GM19463 (cell line): Measurements from ENCODE around the gene TEFM.
"Not testable (repeated sequence)": the region's sequence is repeated elsewhere in the genome, so short reads cannot be mapped to it uniquely, and the experiment has no call there.

Experiments used
- ATAC-seq: cut with Tn5 transposase; IDR thresholded peaks from one replicate; pipeline ENCODE4 v1.9.1; 2021; ENCODE audit warnings: mild to moderate bottlenecking, moderate library complexity; ENCODE audit not compliant: unreplicated experiment

TEFM gene

DNA sequence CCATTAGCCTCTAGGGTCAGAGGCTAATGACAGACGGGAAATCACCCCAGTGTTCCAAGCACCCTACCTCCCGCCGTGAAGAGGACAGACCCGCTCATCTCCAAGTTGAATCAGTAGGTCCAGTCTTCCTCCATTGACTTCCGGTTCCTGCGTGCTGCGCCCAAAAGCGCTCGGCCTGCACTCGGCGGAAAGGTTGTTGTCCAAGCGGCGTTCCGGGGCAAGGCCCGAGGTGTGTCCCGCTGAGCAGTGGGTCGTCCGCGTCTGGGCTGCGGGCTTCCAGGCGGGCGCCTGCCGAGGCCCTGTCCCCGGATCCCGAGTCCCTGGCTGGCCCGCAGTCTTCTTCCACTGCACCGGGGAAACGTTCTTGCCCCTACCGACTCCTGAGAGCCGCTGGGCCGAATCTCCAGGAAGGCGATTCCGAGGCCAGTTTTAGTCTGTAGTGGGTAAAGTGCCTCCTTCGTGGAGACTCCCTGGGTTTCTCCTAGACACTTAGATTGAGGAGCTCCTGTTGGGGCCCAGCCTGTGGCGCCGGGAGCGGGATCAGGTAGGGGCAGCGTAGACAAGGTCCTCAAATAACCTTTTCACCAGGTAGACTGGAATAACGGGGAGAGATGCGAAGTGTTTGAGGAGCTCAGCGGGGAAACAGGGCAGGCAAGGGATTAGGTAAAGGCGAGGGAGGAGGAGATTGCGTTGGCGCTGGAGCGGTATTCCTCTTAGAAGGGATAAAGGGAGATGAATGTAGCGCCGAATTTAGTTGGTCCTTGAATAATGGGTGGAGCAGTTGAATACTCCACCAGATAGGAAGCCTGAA lies at the start of gene TEFM:
Gene TEFM, minus strand, starts transcription at position 138 of the 811 bp plus-strand sequence. Its CDS starts 40 bp downstream, at position 98.
- peak; percentile 91 for ATAC-seq

DNA sequence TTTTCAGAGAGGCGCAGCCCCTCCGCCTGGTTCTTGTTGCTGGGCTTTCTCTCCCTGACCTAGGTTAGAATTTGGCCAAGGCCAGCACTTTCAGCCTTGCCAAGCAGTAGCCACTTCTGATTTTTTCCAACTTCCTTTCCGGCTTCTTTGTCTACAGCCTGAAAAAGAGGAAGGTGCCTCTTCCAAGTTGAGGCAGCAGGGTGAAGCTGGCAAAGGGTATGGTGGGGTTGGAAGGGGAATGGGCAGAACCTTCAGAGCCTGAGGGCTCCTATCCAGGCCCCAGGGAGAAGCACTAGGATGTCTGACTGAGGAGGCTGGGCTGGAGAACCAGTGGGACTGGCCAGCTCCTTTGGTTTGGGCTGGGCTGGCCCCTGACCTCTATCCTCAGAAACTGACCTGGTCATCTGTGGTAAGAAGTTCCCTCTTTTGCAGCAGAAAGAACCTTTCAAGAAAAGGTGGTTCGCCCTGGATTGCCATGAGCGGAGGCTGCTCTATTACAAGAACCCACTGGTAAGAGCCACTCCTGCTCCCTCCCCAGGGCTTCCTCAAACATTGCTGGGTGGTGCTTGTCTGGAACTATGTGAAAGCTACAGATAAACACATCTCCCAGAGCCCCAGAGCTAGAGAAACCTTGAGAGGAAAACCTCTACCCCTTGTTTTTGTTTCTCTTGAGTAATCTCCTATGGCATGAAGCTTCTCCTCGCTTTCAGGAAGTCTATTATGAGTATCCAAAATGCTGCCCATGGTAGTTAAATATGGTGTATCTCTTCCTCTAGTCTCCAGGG lies 48.2 kb upstream of the TEFM start:
- ATAC-seq: no peak

DNA sequence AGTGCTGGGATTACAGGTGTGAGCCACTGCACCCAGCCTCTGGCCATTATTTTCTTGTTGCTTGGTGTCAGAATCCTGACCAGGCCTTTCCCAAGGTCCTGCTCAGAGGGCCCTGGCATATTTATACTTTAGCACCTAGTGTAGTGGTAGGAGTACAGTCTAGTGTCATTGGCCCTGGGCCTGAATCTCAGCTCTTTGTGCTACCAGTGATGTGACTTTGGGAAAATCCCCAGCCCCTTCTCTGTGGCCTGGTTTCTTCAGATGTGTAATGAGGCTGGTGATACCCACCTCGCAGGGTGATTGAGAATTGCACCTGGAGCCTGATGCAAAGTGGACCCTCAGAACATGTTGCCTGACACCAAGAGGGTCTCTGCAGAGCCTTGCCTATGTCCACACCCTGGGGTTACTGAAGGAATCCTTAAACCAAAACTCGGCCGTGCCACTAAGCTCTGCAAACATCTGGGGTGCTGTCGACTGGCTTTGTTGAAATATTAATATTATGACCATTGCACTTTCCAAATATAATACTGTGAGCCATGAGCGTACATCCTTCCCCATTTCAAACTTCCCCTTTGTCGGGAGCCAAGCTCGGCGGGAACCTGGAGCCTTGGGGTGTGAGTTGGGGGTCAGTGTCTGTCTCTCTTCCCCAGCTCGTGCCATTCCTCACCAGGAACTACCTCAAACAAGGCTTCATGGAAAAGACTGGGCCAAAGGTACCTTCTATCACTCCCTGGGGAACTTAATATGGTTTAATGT lies 46.8 kb upstream of the TEFM start:
- ATAC-seq: no peak

DNA sequence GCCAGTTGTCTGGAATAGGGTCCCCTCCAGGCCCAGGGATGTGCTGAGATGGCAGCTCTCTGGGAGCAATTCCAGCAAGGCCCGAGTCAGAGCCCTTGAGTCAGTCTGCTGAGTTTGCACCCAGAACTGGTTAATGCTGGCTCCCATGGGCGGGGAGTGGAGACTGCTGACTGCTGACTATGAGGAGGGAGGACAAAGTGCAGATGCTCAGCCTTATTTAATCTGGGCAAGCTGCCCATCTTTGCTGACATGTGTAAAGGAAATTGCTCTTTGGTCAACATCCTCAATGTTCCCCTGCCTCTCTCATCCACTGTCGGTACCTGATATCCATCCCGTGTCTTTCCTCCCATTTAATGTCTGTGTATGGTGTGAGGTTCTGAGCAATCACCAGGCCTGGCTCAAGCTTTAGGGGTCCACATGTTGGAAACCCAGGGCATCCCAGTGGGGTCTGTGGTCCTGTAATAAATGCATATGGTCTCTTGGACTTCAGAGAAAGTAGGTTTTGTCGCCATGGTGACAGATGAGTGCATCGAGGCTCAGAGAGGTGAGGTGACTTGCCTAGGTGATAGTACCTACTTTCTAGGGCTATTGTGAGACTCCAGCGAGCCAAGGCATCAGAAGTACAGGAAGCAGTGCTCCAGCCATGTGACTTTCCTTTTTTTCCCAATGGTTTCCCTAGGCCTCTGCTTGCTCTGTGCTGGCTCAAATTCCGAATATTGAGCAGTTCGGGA lies 44.8 kb upstream of the TEFM start:
- ATAC-seq: no peak

GRCh38 chr17:30950189-30950588 lies 44.2 kb upstream of the TEFM start:
- ATAC-seq: no peak

DNA sequence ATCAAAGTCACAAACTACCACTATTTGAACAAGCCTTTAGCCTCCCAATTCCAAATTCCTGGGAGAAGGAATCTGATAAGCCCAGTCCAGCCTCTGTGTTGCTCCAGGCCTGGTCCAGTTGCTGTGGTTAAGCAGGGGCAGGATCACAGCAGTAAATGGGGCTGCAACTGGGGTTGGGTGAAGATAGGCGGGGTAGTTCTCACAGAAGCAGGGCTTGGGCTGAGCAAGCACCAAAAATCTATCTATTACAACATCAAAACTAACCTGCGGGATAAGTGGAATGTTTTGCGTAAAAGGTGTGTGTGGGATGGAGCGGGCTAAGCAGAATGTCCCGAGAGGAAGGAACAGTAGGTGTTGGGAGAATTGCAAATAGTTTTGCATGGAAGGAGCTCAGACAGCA lies 41.8 kb upstream of the TEFM start:
- no peak for ATAC-seq

GRCh38 chr17:30942308-30943079 lies 36.5 kb upstream of the TEFM start:
- ATAC-seq: no peak

- no peak for ATAC-seq
These were observed 33.1 kb upstream of the TEFM start for GRCh38 chr17:30939051-30939689.

DNA sequence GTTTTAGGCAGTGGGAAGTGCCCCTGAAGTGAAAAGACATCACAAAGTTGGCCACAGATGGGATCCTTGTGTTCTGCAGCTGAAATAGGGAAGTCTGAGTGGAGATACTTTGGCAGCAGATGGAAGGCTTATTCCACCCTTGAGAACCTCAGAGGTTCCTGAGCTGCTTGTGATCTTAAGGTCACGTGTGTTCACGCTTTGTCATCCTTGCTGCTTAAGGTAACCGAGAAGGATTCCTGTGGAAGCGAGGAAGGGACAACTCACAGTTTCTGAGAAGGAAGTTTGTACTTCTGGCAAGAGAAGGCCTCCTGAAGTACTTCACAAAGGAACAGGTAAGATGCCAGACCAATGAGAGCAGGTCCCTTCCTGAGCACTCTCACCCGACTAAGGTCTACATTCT lies 27.9 kb upstream of the TEFM start:
- no peak for ATAC-seq

GRCh38 chr17:30931582-30931981 lies 25.5 kb upstream of the TEFM start:
- not testable (repeated sequence) for ATAC-seq

DNA sequence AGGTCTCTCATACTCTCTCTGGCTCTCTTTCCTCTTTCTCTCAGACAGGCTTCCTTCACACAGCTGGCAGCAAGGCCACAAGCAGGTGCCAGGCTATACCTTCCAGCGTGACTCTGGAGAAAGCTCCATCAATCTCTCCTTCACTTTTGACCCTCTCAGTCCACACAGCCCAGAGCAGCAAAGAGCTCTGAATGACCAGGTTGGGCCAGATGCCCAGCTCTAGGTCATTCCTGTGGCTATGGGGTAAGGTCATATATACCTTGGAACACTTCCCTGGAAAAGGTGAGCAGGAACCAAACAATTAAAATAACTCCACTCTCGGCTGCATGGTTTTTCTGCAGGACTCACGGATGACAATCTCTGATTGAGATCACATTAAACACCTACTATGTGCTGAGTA lies 24.5 kb upstream of the TEFM start:
- no peak for ATAC-seq

GRCh38 chr17:30929861-30930260 lies 23.8 kb upstream of the TEFM start:
- not testable (repeated sequence) for ATAC-seq

- no peak for ATAC-seq
These were observed 23.1 kb upstream of the TEFM start for GRCh38 chr17:30929081-30929633.

DNA sequence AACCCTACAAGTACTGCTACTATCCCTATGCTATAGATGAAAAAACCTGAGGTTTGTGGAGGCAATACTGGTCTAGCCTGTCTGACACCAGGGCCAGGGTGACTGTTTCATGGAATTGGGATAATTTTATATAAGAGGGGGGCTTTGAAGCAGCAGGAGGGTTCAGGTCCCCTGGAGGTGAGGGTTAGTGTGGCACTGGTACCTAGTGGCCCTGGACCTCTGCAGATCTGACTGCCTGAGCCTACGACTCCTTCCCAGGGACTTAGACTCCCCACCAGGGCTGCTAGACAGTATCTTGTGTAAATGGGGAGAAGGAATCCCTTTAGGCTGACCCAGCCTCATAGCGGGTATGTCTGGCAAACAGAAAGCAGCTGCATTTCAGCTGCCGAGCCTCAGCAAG lies 22.5 kb upstream of the TEFM start:
- ATAC-seq: no peak

GRCh38 chr17:30927756-30928155 lies 21.7 kb upstream of the TEFM start:
- no peak for ATAC-seq

GRCh38 chr17:30926516-30926915 lies 20.5 kb upstream of the TEFM start:
- ATAC-seq: no peak

GRCh38 chr17:30924341-30924740 lies 18.3 kb upstream of the TEFM start:
- ATAC-seq: no peak

GRCh38 chr17:30922235-30923030 lies 16.4 kb upstream of the TEFM start:
- no peak for ATAC-seq
